Cerebellar cortex (tissue), 1 donor: ENCODE results near the gene RAET1L.
"Not testable (repeated sequence)": the region's sequence is repeated elsewhere in the genome, so short reads cannot be mapped to it uniquely, and the experiment has no call there.

ENCODE experiments used
- DNase-seq: peaks from one replicate; pipeline ENCODE4 v3.0.0-alpha.2; 2015; ENCODE audit warnings: low spot score

The RAET1L gene

DNA sequence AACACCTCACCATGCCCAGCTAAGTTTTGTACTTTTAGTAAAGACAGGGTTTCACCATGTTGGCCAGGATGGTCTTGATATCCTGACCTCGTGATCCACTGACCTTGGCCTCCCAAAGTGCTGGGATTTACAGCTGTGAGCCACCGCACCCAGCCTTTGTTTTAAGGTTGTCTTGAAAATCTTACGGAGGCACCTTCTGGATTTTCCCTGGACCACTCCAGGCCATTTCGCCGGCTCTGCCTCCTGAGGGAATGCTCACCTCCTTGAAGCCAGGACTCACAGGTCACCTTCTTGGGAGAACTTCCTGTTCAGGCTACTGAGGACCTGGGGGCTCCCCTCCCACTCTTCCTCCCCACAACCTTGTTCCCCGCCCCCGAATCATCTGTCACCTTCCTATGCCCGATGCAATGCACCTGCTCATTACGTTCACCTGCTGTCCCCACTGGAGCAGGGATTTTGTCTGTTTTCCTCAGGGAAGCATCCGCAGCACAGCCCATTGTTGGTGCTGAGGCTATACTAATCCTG, 19.4 kb upstream of the RAET1L start:
- DNase-seq: no peak

DNA sequence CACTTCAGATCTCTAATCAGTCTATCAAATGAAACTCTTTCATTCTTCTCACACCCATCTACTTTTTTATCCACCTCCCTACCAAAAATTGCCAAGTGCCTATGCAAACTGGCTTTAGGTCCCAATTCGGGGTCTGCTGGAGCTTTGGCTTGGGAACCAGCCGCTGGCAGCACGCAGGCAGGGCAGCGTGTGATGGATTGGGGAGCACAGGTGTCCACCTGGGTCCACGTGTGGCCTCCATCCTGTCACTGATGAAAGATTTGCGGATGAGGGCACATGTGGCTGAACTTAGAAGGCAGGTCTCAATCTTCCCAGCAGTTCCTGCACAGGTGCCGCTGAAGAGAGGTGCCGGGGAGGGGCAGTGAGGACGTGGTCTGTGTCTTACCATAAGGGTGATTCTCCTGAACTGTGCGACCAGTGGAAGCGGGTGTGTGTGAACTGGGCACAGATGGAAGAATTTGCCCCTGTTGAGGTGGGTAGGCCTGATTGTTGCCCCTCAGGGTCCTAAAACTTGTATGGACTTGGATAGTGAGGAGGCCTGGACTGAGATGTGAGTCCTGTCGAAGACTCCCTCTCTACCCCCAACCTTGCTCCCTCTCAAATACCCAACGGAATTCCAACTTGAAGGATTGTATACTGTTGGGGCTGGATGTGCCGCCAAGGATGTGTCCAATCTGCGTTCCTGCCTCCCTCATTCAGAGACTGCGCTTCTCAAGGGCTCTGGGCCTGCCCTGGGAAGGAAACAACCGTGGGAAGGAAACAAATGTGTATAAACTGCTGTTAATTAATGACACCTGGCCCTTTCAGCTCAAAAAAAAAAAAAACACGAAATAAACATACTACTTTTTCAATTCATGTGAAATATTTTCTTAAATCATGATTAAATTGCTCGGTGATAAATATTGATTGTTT, 18.4 kb upstream of the RAET1L start:
- DNase-seq: no peak

DNA sequence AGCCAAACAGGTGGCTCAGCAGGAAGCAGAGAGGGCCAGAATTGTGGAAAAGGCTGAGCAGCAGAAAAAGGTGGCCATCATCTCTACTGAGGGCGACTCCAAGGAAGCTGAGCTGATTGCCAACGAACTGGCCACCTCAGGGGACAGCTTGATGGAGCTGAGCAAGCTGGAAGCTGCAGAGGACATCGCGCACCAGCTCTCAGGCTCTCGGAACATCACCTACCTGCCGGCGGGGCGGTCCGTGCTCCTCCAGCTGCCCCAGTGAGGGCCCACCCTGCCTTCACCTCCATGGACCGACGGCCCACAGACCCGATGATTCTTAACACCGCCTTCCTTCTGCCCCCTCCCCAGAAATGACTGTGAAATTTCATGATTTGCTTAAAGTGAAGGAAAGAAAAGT, 17.8 kb upstream of the RAET1L start:
- DNase-seq: no peak

DNA sequence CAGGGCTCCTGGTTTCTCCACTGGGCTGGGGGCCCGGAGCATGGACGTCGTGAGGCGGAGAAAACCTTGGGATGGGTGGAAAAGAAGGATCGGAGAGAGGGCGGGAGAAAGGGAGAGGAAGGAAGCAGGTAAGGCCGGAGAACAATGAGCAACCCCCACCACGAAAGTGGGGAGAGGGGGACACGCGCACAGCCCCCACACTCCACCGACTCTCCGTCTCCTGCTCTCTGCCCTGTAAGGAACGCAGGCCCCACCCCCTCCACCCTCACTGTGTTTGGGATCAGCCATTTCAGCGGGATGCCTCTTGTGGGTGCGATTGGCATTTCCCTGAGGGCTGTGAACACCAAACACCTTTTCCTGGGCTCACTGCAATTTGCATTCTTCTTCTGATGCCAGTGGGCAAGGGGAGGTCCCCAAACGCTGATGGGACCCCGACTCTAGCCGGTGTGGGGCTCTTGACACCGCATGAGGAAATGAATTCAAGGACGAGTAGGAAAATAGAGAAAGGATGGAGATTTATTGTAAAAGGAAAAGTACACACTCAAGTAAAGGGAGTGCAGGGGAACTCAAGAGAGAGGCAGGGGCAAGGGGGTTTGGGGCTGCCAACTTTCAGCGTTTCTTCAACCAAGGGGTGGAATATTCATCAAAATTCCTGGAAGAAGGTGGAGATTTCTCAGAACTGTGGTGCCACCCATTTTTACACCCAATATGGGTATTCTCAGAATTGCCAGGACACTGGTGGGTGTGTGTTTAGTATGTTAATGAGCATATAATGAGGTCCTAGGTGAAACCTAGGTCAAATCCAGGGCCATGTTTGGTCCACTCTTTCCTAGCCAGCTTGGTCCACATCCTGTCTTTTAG, 13.1 kb upstream of the RAET1L start:
- DNase-seq: no peak

DNA sequence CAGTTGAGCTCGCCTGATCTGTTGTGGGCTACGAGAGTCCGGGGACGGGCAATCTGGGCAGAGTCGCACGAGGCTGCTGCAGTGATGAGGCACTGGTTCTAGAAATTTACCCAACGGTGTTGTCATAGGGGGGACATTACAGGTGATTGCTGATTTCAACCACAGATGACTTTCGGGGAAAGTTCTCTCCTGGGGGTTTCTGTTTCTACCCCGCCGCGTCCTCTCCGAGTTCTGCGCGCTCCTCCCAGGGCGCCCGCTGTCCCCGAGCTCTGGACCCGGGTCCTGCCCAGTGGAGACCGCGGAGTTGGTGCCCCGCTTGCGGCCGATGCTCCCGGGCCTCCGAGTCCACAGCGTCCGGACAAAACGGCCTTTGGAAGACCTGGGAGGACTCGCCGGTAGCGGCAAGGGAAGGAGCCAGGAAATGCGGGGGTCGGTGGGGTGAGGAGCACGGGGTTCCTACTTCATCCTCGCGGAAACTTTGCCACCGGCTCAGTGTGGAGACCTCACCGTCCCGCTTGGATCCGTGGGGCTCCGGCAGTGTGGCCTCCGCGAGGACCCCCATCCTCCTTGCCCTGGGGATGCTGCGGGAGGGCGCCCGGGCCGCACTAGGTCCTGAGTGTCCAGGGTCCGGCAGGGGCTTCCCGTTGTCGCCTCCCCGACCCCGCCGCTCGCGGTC, 12.3 kb upstream of the RAET1L start:
- no peak for DNase-seq

DNA sequence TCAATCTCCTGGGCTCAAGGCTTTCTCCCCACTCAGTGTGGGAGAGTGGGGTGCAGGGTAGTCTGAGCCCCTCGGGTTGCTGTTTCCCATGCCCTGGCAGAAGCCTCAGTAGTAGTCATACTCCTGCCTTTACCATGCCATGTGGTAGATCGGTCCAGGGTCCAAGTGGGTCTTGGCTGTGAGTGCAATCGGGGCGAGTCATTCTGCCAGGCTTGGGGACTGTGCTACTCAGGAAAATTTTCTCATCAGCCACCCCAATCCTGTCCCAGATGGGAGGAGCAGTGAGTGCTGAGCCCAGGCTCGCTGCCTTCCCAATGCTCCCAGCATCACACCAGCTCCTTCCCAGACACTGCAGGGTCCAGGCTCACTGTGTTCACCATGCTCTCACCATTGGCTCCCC, 10.7 kb upstream of the RAET1L start:
- no peak for DNase-seq

DNA sequence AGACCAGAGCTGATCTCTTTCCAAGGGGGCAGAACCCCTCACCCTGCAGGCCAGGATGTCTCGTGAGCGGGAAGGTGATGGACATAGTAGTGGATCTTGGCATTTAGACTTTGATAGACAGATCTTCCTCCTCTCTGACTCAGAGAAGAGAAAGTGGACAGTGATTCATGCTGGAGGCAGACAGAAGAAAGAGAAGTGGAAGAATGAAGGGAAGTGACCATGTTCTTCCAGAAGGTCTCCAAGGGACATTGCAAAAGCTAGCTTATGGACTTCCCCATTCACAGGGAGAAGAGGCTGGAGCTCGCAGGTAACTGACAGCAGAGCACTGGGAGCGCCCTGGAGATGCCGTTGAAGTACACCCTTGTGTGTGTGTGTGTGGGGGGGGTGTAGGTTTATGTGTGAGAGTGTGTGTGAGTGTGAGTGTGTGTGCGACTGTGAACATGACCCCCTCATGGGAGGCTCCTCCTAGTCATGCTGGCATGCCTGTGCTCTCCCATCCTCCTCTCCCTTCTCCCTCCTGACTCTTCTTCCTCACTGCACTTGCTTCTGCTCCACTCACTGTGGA, 8.0 kb upstream of the RAET1L start:
- no peak for DNase-seq

DNA sequence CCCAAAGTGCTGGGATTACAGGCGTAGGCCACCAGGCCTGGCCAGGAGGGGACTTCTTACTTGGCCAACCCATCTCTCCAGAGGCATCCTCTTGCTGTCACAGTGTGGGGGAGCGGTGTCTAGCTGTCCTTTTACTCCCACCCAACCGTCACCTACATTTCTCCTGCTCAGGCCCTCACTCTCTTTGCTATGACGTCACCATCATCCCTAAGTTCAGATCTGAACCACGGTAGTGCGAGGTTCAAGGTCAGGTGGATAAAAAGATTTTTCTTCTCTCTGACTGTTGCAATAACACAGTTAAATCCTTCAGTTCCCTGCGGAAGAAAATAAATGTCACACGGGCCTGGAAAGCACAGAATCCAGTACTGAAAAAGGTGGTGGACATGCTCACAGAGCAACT, 7.3 kb upstream of the RAET1L start:
- DNase-seq: no peak

DNA sequence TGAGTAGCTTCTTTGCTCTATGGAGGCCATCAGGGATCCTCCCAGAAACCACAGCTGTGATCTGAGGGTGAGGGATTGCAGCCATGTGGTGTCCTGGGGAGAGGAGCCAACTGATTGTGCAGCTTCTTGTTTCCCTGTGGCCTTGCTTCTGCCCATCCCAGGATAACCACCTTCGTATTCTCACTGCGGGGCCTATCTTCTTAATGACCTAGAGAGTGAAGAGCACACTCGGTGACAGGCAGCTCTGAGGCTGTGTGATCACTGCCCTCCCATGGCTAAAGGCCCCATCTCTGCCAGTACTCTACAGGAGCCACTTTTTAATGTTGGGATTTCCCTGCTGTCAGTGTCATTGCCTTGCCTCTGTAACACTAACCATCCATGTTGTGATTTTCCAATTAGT, 5.3 kb upstream of the RAET1L start:
- DNase-seq: no peak

DNA sequence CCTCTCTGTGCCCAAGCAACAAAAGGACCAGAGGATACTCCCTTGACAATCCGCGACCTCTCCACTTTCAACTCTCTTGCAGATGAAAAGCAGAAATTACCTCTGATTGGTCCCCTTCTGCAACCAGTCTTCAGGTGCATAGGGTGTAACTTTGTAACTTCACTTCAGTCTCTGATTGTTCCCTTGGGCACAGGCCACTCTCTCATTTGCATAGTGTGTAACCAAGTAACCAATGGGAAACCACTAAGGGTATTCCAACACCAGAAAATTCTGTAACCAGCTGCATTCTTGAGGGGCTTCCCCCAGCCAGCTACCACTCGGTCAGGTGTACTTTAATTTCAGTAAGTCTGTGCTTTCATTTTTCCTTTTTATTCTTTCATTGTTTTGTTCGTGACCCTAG, 4.4 kb upstream of the RAET1L start:
- DNase-seq: no peak

DNA sequence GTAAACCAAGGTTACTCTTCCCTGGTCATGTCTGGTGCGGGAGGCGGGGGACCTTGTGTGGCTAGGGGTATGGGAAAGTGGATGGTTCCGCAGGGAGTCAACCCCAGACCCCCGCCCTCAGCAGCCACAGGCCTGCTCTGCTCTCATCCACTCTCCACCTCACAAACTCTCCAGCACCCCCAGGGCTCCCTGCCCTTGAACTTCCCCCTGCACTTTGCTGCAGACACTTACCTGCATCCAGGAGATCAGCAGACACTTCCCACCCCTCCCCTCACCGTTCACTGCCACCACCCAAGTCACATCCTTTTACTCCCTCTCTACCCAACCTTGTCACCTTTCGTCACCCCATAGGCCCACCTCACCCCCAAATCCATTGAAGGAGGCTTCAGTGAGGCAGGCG, 3.9 kb upstream of the RAET1L start:
- DNase-seq: no peak

DNA sequence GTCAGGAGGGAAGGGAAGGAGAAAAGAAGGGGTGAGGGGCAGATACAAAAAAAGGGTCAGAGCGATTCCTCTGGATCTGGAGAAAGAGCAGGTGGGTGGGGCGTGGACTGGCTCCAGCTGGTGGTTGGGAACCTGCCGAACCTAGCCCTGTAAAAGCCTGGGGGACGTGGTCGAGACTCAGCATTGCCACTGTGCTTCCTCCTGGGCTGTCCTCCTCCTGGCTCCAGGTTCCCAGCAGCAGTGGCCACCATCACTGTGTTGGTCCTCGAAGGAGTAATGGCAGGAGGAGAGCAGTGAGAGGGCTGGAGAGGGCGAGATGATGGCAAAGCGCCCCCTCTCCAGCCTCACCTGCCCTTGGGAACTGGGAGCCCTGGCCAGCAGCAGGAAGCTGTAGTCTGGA, 3.5 kb upstream of the RAET1L start:
- no peak for DNase-seq

DNA sequence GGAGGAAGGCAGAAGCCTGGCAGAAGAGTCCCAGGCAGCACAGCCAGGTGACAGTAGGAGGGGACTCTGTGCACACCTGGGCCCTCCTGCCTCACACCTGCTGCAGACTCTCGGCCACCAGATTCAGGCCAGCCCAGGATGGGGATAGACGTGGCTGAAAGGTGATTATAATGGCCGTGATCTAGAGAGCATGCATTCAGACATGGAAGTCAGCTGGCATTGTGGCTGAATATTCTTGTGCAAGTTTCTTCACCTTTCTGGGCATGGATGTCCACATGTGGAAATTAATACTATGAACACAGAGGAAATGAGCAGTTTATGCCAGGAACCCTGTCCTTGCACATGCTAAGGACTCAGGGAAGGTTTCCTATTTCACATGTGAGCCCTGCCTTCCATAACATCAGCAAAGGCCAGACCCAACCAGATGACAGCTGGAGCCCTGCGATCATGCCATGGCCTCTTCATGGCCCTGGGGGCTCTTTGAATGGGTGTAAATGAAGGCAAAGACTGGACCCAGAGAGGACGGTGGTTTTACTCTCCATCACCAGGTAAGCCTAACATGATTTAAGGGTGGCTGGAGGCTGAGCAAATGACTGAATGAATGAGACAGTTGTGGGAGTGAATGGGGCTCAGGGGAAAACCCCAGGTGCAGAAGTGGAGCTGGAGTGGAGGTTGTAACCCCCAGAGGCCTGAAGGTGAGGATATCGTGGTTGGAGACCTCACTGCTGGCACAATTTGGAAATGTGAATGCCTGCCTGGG, 2.7 kb upstream of the RAET1L start:
- no peak for DNase-seq

DNA sequence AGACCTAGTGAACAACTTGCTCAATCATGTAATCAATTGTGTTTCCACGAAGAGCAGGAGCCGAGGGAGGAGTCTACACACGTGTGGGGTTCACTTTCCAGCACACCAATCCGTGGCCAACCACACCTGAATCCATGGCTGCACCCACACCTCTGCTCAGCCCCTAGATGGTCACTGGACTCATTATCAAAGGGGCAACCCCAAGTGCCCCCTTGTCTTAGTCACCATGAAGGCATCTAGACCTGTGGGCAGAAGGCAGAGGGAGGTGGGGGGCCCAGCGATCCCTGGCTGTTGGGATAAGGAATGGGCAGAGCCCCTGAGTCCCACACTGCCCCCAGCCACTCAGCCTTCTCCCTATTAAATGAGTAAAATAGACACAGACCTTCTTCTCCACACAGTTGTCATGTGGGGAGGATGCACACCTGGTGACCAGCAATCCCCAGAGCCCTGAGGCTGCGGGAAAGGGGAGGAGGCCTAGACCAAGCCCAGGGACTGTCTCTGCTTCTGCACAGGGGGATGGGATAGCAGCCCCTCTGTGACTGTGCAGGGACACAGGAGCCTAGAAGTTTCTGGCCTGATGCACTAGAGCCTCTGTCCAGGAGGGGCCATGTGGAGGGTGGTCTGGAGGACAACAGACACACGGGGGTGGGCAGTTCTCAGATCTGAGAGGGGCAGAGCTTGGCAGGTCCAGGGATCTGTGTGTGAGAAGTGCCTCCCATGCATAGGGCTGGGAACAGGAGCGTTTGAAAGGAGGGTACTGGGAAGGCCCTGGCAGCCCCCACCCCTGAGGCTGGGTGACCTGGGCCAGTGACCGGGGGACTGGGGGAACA, 1.9 kb upstream of the RAET1L start:
- no peak for DNase-seq

DNA sequence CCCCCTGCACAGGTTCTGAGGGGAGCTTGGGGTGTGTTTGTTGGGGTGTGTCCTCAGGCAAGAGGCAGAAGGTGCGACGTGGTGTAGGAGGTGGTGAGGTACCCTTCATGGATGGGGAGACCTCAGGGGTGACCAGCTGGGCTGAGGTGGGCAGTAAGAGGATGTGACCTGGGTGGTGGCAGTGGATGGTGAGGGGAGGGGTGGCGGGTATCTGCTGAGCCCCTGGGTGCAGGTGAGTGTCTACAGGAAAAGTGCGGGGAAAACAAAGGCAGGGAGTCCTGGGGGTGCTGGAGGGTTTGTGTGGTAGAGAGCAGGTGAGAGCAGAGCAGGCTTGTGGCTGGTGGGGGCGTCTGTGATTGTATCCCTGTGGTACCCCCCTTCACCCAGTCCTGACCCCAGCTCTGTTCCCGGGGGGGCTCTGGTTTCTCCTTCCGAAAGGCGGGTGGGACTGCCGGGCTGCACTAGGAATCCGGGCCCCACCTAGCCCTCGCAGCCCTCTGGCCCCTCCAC, 631 bp downstream of the RAET1L start:
- DNase-seq: no peak

DNA sequence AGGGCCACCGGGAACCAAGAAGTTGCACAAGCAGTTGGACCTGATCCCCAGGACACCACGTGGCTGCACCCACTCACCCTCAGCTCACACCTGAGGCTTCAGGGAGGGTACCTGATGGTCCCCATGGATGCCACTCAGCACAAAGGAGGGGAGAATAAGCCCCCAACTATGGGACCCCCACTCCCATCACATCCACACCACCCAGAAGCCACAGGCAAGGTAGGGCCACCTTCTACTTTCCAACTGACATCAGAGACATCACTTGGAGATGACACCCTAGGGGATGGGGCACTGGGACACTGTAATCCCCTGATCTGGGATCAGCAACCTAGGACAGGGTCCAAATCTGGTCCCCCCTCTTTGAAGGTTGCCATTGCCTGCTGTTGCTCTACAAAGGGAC, 1.3 kb downstream of the RAET1L start:
- DNase-seq: not testable (repeated sequence)

DNA sequence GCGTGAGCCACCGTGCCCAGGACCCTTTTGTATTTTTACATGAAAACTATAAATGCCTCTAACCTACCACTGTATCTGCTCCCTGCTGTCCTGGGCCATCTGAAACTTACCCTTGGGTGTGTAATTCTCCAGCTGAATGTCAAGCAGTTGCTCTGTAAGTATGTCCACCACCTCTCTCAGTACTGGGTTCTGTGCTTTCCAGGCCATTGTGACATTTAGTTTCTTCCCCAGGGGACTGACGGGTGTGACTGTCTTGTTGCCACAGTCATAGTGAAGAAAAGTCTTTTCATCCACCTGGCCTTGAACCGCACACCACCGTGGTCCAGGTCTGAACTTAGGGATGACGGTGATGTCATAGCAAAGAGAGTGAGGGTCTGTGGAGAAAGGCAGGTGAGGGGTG, 3.5 kb downstream of the RAET1L start:
- DNase-seq: not testable (repeated sequence)

DNA sequence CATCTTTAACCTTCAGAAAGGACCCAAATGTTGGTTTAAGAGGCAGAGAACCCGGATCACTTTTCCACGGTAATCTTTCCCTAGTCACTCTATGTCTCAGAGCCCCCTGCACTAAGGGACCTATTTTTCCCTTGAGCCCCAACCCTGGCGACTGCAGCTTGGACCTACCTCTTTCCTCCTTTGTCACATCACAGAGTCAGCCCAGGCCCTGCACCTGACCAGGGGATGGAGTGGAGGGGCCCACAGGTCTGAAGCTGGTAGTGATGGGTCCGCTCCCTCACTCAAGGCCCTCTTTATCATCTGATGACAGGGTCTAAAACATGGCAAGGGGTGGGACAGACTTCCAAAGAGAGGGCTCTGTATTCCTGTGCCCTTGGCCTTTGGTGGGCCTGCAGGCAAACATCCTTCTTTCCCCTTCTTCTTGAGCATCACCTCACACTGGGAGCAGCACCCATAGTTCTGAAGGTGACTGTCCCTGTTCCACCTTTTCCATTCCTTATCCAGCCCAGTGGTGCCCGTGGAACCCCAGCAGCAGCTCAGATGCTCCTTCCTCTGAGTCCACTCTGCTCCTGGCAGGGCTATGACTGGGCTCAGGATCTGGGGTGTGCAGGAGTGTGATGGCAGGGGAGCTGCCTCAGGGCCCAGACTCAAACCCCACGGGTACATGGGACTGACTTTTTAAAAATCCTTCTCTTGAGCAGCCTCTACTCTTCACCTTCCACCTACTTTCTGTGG, 6.3 kb downstream of the RAET1L start:
- DNase-seq: no peak

DNA sequence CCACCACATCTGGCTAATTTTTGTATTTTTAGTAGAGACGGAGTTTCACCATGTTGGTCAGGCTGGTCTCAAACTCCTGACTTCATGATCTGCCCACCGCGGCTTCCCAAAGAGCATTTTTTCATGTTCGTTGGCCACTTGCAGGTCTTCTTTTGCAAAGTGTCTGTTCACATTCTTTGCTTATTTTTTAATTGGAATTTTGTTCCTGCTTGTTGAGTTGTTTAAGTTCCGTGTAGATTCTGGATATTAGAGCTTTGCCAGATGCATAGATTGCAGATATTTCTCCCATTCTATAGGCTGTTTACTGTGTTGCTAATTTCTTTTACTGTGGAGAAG, 8.2 kb downstream of the RAET1L start:
- DNase-seq: not testable (repeated sequence)
